Activated T-cell treated with anti-CD3 and anti-CD28 coated beads, Interleukin-2, amount 50 U/mL, for 72 hours (primary cell): Measurements from ENCODE around the gene CFAP91. TPM values are rescaled to one million over a fixed set of nuclear protein-coding genes. Genes with fewer than 3 reads are reported as not detected.
"Not testable (repeated sequence)": the region's sequence is repeated elsewhere in the genome, so short reads cannot be mapped to it uniquely, and the experiment has no call there.

Experiments used
- ATAC-seq, 2 donors: fragments of 150-1000 bp; cut with Tn5 transposase; replicated peaks in 1 of 2; 2 replicates each; pipeline ENCODE4 v1.10.0; 2021; ENCODE audit warnings: moderate library complexity in 2 of 2, mild to moderate bottlenecking in 1 of 2
- DNase-seq, 2 donors: peaks; one replicate each; pipeline ENCODE4 v3.0.0; 2021 to 2022; ENCODE audit warnings: mixed read lengths in 1 of 2
- H3K27ac Mint-ChIP-seq: one replicate; pipeline ENCODE4 v1.8.0; 2022; ENCODE audit warnings: mild to moderate bottlenecking, moderate library complexity, mixed read lengths
- H3K27me3 Mint-ChIP-seq: one replicate; pipeline ENCODE4 v1.8.0; 2022; ENCODE audit warnings: low read depth, mixed read lengths
- H3K36me3 Mint-ChIP-seq, 2 donors: one replicate each; pipeline ENCODE4 v1.8.0; 2022; ENCODE audit warnings: mixed read lengths in 2 of 2, mild to moderate bottlenecking in 1 of 2; ENCODE audit not compliant: insufficient read depth in 2 of 2
- H3K4me1 Mint-ChIP-seq: one replicate; pipeline ENCODE4 v1.8.0; 2022; ENCODE audit warnings: low read depth, mixed read lengths
- H3K4me3 Mint-ChIP-seq, 2 donors: one replicate each; pipeline ENCODE4 v1.8.0; 2022; ENCODE audit warnings: mild to moderate bottlenecking in 2 of 2, mixed read lengths in 2 of 2, moderate library complexity in 2 of 2
- H3K9me3 Mint-ChIP-seq, 2 donors: one replicate each; pipeline ENCODE4 v1.8.0; 2022; ENCODE audit warnings: mixed read lengths in 2 of 2
- total RNA-seq, 2 donors: library from RNA; stranded (reverse); gene quantifications; one replicate each; pipeline ENCODE4 v1.2.3, GENCODE V29; 2022

Gene CFAP91
- total RNA-seq, 2 donors from 2014 or later, result 0.30 to 0.41 TPM

DNA sequence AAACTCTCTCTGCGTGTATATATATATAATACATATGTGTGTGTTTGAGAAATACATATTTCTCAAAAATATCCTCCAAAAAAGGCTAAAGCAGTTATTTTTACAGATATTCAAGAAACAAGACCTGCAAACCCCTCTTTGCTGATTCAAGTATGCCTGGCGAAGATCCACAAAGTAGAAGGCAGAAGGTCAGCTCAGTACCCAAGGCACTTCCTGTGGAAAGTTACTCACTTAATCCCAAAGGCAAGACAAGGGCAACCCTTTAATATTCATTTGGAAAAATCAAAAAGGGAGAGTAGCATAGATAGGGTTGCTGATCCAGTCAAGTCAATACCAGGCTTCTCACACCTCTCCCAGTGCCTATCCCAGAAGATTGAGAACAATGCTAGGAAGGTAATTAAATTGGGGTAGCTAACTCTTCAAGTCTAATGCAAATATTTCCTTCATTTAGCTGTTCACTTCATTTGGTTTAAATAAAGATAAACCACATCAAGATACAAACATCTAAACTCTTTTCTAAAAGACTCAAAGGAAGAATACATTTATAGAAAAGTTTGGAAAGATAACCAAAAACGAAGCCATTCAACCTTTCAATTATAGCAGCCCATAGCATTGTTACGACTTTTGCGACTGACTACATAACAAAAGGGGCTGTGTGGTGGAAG, 32.8 kb upstream of the CFAP91 start:
- no peak overlapping the region for H3K4me3 Mint-ChIP-seq
- DNase-seq, result no peak
- no peaks in the 10 kb centered on the region for H3K9me3 Mint-ChIP-seq
- H3K27me3 Mint-ChIP-seq, result no peaks in the 10 kb centered on the region
- no peak for ATAC-seq
- H3K27ac Mint-ChIP-seq, result peak overlapping the region; percentile 62
- H3K4me1 Mint-ChIP-seq, result peaks cover 19% of the 10 kb centered on the region
- H3K36me3 Mint-ChIP-seq, result peaks cover 8 to 24% of the 10 kb centered on the region in 2 donors

DNA sequence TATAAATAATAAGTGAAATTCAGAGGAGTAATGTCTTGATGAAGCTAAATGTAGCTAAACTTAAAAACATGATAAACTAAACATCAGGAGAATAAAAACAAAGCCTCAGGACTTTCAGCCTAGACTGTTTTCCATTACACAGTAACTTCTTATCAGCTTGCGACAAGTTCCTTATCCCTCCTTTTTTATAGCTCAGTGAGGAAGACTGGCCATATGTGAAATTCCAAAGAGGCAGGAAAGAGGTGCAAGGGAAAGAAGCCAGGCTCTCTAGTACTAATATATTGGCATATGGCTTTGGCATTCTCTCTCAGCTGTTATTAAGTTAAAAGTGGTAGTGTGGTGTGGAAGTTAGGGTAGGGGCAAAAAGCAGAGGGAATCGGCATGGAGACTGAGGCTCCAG, 30.0 kb upstream of the CFAP91 start:
- DNase-seq, result no peak
- H3K4me3 Mint-ChIP-seq, result no peak overlapping the region
- H3K36me3 Mint-ChIP-seq, result peaks cover 9 to 24% of the 10 kb centered on the region in 2 donors
- no peaks in the 10 kb centered on the region for H3K9me3 Mint-ChIP-seq
- H3K4me1 Mint-ChIP-seq, result peaks cover 42% of the 10 kb centered on the region
- no peak for ATAC-seq
- no peaks in the 10 kb centered on the region for H3K27me3 Mint-ChIP-seq
- peak overlapping the region; percentile 84 for H3K27ac Mint-ChIP-seq

DNA sequence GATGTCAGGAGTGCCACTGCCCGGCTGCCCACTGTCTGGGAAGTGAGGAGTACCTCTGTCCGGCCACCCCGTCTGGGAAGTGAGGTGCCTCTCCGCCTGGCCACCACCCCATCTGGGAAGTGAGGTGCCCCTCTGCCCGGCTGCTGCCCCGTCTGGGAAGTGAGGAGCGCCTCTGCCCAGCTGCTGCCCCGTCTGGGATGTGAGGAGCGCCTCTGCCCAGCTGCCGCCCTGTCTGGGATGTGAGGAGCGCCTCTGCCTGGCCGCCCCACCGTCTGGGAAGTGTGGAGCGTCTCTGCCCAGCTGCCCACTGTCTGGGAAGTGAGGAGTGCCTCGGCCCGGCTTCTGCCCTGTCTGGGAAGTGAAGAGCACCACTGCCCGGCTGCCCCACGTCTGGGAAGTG, 28.9 kb upstream of the CFAP91 start:
- Mint-ChIP-seq H3K27me3 (no peaks in the 10 kb centered on the region), H3K9me3 (no peaks in the 10 kb centered on the region), H3K27ac (no peak overlapping the region), H3K4me1 (peaks cover 45% of the 10 kb centered on the region), H3K4me3 (no peak overlapping the region), H3K36me3 (peaks cover 7 to 24% of the 10 kb centered on the region in 2 donors)
- ATAC-seq (no peak), DNase-seq (no peak)

DNA sequence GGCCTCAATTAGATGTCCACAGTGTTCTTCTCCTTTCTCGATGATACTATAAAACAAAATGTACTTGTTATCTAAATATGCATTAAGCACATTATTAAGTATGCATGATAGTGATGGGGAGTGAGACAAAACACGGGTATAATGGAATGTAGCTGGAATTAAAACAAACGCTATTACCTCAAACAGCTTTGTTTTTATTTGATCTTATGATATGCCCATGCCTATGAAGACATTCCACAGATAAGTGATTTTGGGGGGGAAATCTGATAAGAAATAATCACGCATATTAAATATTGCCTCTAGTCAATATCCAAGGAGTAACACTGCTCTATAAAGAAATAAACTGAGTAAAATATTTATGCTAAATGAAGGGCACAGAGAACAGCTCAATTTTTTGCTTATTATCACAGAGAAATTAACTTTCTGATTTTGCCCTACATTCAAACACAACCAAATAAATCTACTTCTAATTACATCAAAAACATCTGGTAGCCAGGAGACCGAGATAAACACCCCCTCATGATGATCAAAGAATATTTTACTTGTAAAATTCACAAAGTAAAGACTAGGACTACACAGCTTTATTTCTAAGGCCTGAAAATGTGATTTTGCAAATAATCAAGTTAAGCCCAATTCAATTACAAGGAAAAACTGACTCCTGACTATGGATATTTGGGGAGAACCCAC, 27.5 kb upstream of the CFAP91 start:
- Mint-ChIP-seq H3K36me3 (peaks cover 7 to 11% of the 10 kb centered on the region in 2 donors), H3K27ac (peak overlapping the region; percentile 97), H3K4me3 (peak overlapping the region; percentile 89 to 93), H3K9me3 (no peaks in the 10 kb centered on the region), H3K4me1 (peaks cover 45% of the 10 kb centered on the region), H3K27me3 (no peaks in the 10 kb centered on the region)
- no peak for DNase-seq
- no peak for ATAC-seq

DNA sequence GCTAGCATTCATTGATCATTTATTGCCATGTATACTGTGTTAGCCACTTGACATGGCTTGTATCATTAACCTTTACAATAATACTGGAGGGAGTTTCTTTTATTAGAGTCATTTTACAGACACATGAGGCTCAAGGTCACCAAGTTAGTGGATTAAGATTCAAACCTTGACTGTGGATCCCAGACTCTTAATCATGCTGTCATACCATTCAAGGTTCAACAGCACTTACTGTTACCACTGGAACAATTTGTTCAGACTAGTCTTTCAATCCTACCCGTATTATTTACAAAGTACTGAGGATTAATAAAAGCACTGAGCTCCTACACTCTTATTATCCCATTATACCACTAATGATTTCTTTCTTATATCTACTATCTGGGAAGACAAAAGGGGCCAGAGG, 26.8 kb upstream of the CFAP91 start:
- H3K4me1 Mint-ChIP-seq, result peaks cover 43% of the 10 kb centered on the region
- DNase-seq (no peak), ATAC-seq (no peak)
- peak overlapping the region; percentile 97 for H3K27ac Mint-ChIP-seq
- no peaks in the 10 kb centered on the region for H3K9me3 Mint-ChIP-seq
- H3K36me3 Mint-ChIP-seq, result peaks cover 7 to 11% of the 10 kb centered on the region in 2 donors
- peak overlapping the region; percentile 89 to 93 for H3K4me3 Mint-ChIP-seq
- H3K27me3 Mint-ChIP-seq, result no peaks in the 10 kb centered on the region

DNA sequence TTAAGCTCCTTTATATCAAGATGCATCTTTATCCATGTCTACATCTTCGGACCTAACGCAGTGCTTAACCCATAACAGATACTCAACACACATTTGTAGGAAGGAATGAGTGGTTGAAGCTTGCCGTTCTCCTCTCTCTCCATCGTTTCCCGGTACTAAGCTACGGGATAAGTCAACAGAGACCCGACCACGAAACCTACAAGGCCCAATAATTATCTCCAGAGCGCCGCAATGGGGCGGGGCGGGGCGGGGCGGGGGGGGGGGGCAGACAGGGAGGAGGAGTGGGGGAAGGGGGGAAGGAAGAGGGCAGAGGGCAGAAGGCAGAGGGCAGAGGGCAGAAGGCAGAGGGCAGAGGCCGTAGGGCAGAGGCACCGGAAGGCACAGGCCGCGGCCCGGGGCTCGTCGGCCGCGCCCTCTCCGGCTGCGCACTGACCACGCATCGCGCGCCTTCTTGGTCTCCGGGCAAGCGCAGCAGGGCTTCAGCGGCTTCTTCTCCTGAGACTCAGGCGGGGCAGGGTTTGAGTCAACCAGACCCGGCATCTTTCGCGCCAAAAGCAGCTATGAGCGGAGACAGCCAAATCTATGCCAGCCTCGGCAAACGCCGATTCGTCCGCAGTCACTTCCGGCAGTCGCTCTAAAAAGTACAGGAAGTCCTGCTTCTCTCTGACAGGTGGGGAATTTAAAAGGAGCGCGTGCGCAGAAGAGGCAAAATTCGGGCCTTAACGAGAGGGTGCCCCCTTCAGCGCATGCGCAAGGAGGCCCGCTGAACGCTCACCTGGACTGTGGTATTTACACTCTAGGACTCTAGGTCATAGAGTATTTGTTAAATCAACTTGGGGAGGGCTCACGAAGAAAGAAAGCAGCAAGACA, 25.8 kb upstream of the CFAP91 start, which contains the start of gene COX17:
COX17 (minus strand) TSS at position 636 of the 870 bp plus-strand sequence; CDS start at position 540, 96 bp downstream.
- H3K36me3 Mint-ChIP-seq, result peaks cover 7 to 11% of the 10 kb centered on the region in 2 donors
- ATAC-seq, result peak; percentile 87 to 89
- H3K4me1 Mint-ChIP-seq, result peaks cover 39% of the 10 kb centered on the region
- peak within 1 kb of the TSS; percentile 89 to 93 for H3K4me3 Mint-ChIP-seq
- H3K9me3 Mint-ChIP-seq, result no peaks in the 10 kb centered on the region
- no peaks in the 10 kb centered on the region for H3K27me3 Mint-ChIP-seq
- peak within 1 kb of the TSS; percentile 97 for H3K27ac Mint-ChIP-seq
- DNase-seq, result peak; percentile 95

DNA sequence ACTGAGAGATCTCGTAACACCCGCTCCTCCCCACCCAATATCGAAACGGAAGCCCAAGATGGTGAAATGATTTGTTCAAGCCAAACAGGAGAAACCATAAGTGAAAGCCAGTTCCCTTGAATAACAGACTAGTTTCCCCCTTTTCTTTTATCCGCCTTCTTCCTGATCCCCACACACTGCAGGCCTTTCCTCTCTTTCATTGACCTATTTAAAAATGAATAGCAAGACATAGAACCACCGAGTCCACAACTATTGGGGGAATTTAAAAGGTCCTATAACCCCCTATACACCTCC, 25.2 kb upstream of the CFAP91 start:
- Mint-ChIP-seq H3K36me3 (peaks cover 7 to 11% of the 10 kb centered on the region in 2 donors), H3K4me1 (peaks cover 35% of the 10 kb centered on the region), H3K27ac (peak overlapping the region; percentile 97), H3K4me3 (peak overlapping the region; percentile 89 to 93), H3K27me3 (no peaks in the 10 kb centered on the region), H3K9me3 (no peaks in the 10 kb centered on the region)
- ATAC-seq, result no peak
- DNase-seq, result no peak

DNA sequence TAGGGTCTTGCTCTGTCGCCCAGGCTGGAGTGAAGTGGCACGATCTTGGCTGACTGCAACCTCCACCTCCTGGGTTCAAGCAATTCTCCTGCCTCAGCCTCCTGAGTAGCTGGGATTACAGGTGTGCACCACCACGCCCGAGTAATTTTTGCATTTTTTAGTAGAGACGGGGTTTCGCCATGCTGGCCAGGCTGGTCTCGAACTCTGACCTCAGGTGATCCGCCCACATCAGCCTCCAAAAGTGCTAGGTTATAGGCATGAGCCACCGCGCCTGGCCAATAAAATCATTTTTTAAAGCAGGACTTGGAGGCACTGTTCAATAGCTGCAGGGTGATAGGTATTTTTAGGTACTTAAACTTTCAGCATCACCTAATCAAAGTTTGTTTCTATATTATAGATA, 24.6 kb upstream of the CFAP91 start:
- H3K9me3 Mint-ChIP-seq, H3K27me3 Mint-ChIP-seq, H3K27ac Mint-ChIP-seq, H3K36me3 Mint-ChIP-seq, ATAC-seq, DNase-seq: not testable (repeated sequence)
- Mint-ChIP-seq H3K4me3 (peak overlapping the region; percentile 16 to 34), H3K4me1 (peaks cover 34% of the 10 kb centered on the region)

DNA sequence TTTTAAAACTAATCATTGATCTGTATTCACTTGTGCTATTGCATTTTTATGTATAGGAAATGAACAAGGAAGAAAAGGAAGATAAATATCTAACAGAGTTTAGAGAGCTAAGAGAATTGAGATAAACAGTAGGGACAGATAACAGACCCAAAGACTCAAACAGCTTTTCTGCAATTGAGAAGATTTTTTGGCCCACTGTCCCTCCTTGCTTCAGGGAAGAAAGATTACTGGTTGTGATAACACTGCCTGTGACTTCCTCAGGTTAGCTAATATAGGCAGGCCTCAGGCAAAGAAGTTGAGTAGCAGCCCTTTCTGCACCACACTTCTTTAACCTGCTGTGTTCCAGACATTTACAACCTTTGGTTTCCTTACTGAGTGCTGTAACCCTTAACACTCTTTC, 22.9 kb upstream of the CFAP91 start:
- Mint-ChIP-seq H3K27ac (no peak overlapping the region), H3K9me3 (no peaks in the 10 kb centered on the region), H3K4me3 (no peak overlapping the region), H3K36me3 (peaks cover 4 to 5% of the 10 kb centered on the region in 2 donors), H3K4me1 (peaks cover 28% of the 10 kb centered on the region), H3K27me3 (no peaks in the 10 kb centered on the region)
- no peak for ATAC-seq
- DNase-seq, result no peak

DNA sequence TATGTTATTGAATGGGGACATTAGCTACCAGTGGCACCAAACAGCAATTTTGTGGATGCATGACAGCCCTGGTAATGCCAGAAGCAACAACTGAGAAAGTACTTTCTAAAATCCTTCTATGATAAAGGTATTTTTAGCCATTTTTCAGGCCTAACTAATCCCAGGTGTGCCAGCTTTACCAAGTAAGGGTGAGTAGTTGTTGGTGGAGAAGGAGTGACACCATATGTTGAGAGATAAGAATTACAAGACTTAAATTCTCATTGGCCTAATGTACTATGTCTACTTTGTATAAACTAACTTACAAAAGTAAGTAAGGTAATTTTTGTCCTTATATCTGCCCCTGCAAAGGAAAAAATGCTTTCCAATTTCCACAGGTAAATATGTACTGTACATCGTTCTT, 21.5 kb upstream of the CFAP91 start:
- peaks cover 0 to 5% of the 10 kb centered on the region in 2 donors for H3K36me3 Mint-ChIP-seq
- H3K9me3 Mint-ChIP-seq, result no peaks in the 10 kb centered on the region
- ATAC-seq (no peak), DNase-seq (no peak)
- H3K4me1 Mint-ChIP-seq, result peaks cover 13% of the 10 kb centered on the region
- H3K4me3 Mint-ChIP-seq, result no peak overlapping the region
- H3K27ac Mint-ChIP-seq, result no peak overlapping the region
- H3K27me3 Mint-ChIP-seq, result no peaks in the 10 kb centered on the region

DNA sequence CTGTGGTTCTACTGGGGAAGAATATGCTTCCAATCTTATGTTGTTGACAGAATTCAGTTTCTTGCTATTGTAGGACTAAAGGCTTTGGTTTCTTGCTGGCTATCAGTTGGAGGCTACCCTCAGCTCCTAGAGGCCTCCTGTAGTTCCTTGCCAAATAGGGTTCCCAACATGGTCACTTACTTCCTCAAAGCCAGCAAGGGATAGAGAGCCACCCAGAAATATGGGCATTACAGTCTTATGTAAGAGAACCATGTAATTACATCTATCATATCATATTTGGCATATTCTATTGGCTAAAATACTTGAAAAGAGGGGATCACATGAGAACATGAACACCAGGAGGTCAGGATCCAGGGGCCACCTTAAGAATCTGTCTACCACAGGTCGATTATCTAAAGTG, 19.4 kb upstream of the CFAP91 start:
- Mint-ChIP-seq H3K4me3 (no peak overlapping the region), H3K27ac (no peak overlapping the region), H3K36me3 (no peaks in the 10 kb centered on the region), H3K9me3 (peaks cover 2 to 4% of the 10 kb centered on the region in 2 donors), H3K4me1 (no peaks in the 10 kb centered on the region), H3K27me3 (no peaks in the 10 kb centered on the region)
- ATAC-seq (no peak), DNase-seq (no peak)

DNA sequence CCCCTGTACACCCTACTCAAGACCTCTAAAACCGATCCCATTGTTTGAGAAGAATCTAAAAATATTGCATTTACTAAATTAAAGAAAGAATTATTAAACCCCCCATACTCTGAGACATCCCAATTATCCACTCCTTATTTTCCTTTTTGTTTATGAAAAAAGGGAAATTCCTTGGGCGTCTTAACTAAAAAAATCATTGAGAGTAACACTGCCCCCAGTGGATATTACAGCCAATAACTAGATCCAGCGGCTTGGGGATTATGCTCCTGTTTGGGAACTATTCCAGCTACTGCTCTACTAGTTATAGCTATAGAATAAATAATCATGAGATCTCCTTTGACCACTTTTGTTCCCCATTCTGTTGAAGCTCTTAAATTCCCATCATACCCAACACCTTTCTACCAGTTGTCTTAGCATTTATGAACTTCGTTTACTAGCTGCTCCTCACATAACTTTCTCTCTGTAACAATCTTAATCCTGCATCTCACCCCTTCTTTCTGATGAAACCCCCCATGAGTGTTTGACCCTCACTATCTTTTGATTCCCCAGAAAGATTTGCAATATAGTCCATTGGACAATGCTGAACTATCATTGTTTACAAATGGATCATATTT, 12.7 kb upstream of the CFAP91 start:
- no peak overlapping the region for H3K4me3 Mint-ChIP-seq
- no peaks in the 10 kb centered on the region for H3K36me3 Mint-ChIP-seq

DNA sequence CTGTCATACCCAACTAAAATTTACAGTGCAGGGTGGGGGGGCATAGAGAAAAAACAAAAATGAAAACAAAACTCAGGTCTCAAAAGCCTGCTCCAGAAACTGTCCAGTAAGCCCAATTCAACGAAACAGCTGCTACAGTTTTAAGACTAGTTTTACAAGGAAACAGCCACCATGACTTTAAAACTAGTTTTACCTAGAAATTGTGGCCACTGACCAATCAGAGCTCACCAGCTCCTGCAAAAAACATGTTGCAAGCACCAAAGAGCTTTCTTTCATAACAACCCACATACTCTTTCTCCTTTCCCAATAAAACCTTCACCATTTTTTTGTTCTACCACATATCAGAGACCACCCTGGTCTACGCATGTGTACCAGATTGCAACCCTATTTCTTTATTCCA, 7.3 kb upstream of the CFAP91 start:
- ATAC-seq (no peak), DNase-seq (no peak)
- Mint-ChIP-seq H3K9me3 (peaks cover 0 to 3% of the 10 kb centered on the region in 2 donors), H3K27ac (no peak overlapping the region), H3K36me3 (peaks cover 0 to 1% of the 10 kb centered on the region in 2 donors), H3K4me1 (peaks cover 20% of the 10 kb centered on the region), H3K27me3 (peaks cover 8% of the 10 kb centered on the region), H3K4me3 (no peak overlapping the region)

More for the DNA sequence above, 12.7 kb upstream of the CFAP91 start:
- peaks cover 2 to 4% of the 10 kb centered on the region in 2 donors for H3K9me3 Mint-ChIP-seq
- ATAC-seq (no peak), DNase-seq (no peak)
- no peaks in the 10 kb centered on the region for H3K4me1 Mint-ChIP-seq
- peaks cover 8% of the 10 kb centered on the region for H3K27me3 Mint-ChIP-seq
- H3K27ac Mint-ChIP-seq, result no peak overlapping the region
